ENCODE data around the gene TNFAIP8L2. TPM values are rescaled to one million over a fixed set of nuclear protein-coding genes. Genes with fewer than 3 reads are reported as not detected.
"Not testable (repeated sequence)": the region's sequence is repeated elsewhere in the genome, so short reads cannot be mapped to it uniquely, and the experiment has no call there.

The TNFAIP8L2 gene
- polyA plus RNA-seq, 3 donors: 1.4 to 20.4 (median 5.8) TPM

DNA sequence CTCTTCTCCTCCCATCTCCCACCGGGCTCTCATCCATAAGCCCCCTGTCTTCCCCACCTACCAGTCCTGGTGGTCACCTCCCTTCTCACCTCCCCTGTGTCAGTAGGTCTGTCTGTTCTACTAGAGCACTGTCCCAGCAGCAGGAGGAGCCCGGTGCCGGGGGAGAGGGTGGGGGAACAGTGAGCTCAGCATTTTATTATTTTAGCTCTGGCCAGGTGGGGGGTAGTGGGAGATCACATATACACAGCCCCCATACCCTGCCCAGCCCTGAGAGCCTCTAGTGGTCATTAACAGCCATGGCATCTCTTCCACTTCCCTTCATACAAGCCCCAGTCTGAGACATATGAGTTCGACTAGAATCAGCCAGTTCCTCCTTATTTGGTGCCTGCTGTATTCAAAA lies 19.4 kb downstream of the TNFAIP8L2 start, which contains the start of gene TMOD4:
TSS of gene TMOD4 (minus strand) at position 119 of the 400 bp plus-strand sequence. CDS start 1,106 bp downstream, outside the sequence.
- no peak within 1 kb of the TSS for H3K27ac ChIP-seq (ENCODE audit: low read depth, low read length)
- WGBS, 3 donors: 55 to 59% (median 56%) methylated on average over 4 of the region's 4 CpGs

- H3K27ac ChIP-seq (ENCODE audit: low read depth, low read length): no peak overlapping the region
- WGBS, 3 donors: 92 to 93% (median 92%) methylated on average over 17 of the region's 17 CpGs
These were observed 20.1 kb downstream of the TNFAIP8L2 start for GRCh38 chr1:151176514-151177045.

DNA sequence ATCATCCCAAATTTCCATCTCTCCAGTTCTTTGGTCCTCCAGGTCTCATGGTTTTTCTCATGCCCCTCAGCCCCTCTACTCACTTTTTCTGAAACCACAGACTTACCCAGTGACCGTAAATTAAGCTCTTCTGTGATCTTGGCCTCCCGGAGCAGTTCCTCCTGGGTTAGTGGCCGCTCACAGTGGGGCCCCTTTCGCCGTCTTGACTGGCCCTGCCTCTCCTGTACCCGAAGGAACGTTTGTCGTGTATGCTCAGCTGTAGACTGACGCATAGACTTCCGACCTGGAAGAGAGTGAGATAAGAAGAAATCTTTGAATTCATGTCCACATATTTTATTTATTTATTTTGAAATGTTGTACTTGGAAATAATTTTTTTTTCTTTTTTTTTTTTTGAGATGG lies 27.8 kb downstream of the TNFAIP8L2 start:
- no peak overlapping the region for H3K27ac ChIP-seq (ENCODE audit: low read depth, low read length)

DNA sequence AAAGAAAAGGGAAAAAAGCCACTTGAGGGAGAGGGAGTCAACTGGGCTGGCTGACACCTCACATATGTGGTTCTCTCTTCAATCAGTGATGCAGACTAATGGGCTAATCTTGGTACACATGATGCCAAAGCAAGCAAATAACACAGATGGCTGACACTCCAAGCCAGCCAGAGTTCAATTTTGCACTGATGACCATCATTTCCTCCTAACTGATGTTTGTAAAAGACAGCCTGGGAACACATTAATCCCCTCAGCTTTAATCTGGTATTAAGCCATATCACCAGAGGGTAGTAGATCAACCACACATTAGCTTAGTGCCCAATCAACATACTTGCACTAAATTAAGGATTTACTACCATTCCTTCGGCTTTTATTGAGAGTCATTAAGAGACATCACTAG lies 30.8 kb downstream of the TNFAIP8L2 start:
- 79 to 89% (median 82%) methylated on average over 1 of the region's 1 CpG for WGBS, 3 donors
- no peak overlapping the region for H3K27ac ChIP-seq (ENCODE audit: low read depth, low read length)

More for the DNA sequence above, 27.8 kb downstream of the TNFAIP8L2 start:
- 87 to 96% (median 95%) methylated on average over 10 of the region's 10 CpGs for whole genome bisulfite sequencing, 3 donors

- H3K27ac ChIP-seq (ENCODE audit: low read depth, low read length): not testable (repeated sequence)
- 48 to 78% (median 73%) methylated on average over 8 of the region's 8 CpGs for WGBS, 3 donors
These were observed 32.2 kb downstream of the TNFAIP8L2 start for GRCh38 chr1:151188667-151189066.

- WGBS, 3 donors: 0 to 1% (median 0%) methylated on average over 42 of the region's 42 CpGs
- H3K27ac ChIP-seq (ENCODE audit: low read depth, low read length): no peak within 1 kb of the TSS
These were observed 33.4 kb downstream of the TNFAIP8L2 start, which contains the start of gene VPS72 for GRCh38 chr1:151189637-151190445. VPS72 (minus strand) TSS chr1:151190197; CDS start chr1:151190121, 76 bp downstream.

- H3K27ac ChIP-seq (ENCODE audit: low read depth, low read length): no peak overlapping the region
- WGBS, 3 donors: 71 to 77% (median 75%) methylated on average over 7 of the region's 7 CpGs
These were observed 35.6 kb downstream of the TNFAIP8L2 start for GRCh38 chr1:151192047-151192446.

- 52 to 75% (median 73%) methylated on average over 6 of the region's 6 CpGs for WGBS, 3 donors
- H3K27ac ChIP-seq (ENCODE audit: low read depth, low read length): no peak overlapping the region
These were observed 36.9 kb downstream of the TNFAIP8L2 start for GRCh38 chr1:151193304-151193703.

- WGBS, 3 donors: 80 to 86% (median 82%) methylated on average over 1 of the region's 1 CpG
- no peak overlapping the region for H3K27ac ChIP-seq (ENCODE audit: low read depth, low read length)
These were observed 37.4 kb downstream of the TNFAIP8L2 start for GRCh38 chr1:151193856-151194255.

- WGBS, 3 donors: 70 to 74% (median 70%) methylated on average over 17 of the region's 17 CpGs
- H3K27ac ChIP-seq (ENCODE audit: low read depth, low read length): not testable (repeated sequence)
These were observed 38.6 kb downstream of the TNFAIP8L2 start for GRCh38 chr1:151194894-151195594.

GRCh38 chr1:151196292-151196800 lies 39.9 kb downstream of the TNFAIP8L2 start:
- 30 to 41% (median 33%) methylated on average over 14 of the region's 14 CpGs for WGBS, 3 donors

DNA sequence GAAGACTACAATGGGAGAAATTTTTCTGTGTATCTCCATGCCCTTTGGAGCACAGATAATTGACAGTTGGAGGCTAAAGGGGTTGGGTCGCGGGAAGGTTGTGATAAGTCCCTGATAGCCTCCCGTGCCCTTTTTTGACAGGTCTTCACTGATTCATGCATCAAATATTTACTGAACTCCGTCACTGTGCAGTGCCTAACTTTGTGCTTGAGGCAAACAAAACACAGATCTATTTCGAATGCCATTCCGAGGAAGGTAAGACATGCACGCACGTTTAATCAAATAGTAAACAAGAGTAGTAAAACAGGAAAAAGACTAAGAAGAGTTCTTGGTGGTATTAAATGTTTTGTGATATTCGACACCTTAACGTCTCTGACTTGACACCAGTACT lies 41.4 kb downstream of the TNFAIP8L2 start:
- WGBS, 3 donors: 5 to 13% (median 11%) methylated on average over 10 of the region's 10 CpGs
- no peak overlapping the region for H3K27ac ChIP-seq (ENCODE audit: low read depth, low read length)

More at GRCh38 chr1:151196292-151196800, 39.9 kb downstream of the TNFAIP8L2 start:
- H3K27ac ChIP-seq (ENCODE audit: low read depth, low read length): no peak overlapping the region

- 0% methylated on average over 60 of the region's 60 CpGs for WGBS, 3 donors
- H3K27ac ChIP-seq (ENCODE audit: low read depth, low read length): peak within 1 kb of the TSS; percentile 70
These were observed 42.0 kb downstream of the TNFAIP8L2 start, which contains the start of gene PIP5K1A for GRCh38 chr1:151198254-151199127. PIP5K1A (plus strand) TSS chr1:151198552; CDS start chr1:151198997, 445 bp downstream.

- 30 to 49% (median 41%) methylated on average over 11 of the region's 11 CpGs for whole genome bisulfite sequencing, 3 donors
- H3K27ac ChIP-seq (ENCODE audit: low read depth, low read length): no peak overlapping the region
These were observed 43.6 kb downstream of the TNFAIP8L2 start for GRCh38 chr1:151199873-151200581.

DNA sequence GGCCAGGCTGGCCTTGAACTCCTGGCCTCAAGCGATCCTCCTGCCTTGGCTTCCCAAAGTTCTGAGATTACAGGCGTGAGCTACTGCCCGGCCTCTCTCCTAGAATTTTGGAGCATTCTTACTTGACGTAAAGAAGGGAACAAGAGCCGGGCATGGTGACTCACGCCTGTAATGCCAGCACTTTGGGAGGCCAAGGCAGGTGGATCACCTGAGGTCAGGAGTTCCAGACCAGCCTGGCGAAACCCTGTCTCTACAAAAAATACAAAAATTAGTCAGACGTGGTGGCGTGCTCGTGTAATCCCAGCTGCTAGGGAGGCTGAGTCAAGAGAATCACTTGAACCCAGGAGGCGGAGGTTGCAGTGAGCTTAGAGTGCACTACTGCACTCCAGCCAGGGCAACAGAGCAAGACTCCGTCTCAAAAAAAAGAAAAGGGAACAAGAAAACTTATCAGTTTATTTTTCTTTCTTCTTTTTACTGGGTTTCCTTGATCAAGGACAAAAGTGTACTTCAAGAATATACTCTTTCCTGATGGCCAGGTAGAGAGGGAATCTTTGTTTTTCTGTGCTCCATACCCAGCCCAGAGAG lies 49.0 kb downstream of the TNFAIP8L2 start:
- not testable (repeated sequence) for H3K27ac ChIP-seq (ENCODE audit: low read depth, low read length)
- WGBS, 3 donors: 92 to 96% (median 92%) methylated on average over 12 of the region's 12 CpGs
